ENCODE measurements around the gene TCEA3. TPM values are rescaled to one million over a fixed set of nuclear protein-coding genes. Genes with fewer than 3 reads are reported as not detected.

TCEA3 gene
- total RNA-seq, 1 experiment from 2014 or later: 1.5 TPM

- H3K36me3 Mint-ChIP-seq (ENCODE audit: insufficient read depth, unreplicated experiment): peaks cover 33% of the 10 kb centered on the region
- H3K4me1 Mint-ChIP-seq (ENCODE audit: insufficient read depth, unreplicated experiment): peaks cover 30% of the 10 kb centered on the region
- CTCF ChIA-PET: interaction anchor here (4.3 kb wide), 1 partner anchor 34 kb away, joined by 41 read pairs; no protein-coding TSS in a partner anchor
- POLR2A ChIA-PET: interaction anchor here (0.6 to 15.8 kb wide), 10 partner anchors 15 to 201 kb away, joined by 3 to 335 read pairs (median 4); partner anchors contain the start of genes HNRNPR and LUZP1
- TSS peak; percentile 54 for BruUV-seq (replicated peaks)
- no peaks in the 10 kb centered on the region for H3K9me3 Mint-ChIP-seq (ENCODE audit: unreplicated experiment)
- H3K4me3 Mint-ChIP-seq (ENCODE audit: unreplicated experiment): peak within 1 kb of the TSS; percentile 87
- H3K27me3 Mint-ChIP-seq (ENCODE audit: insufficient read depth, unreplicated experiment): no peaks in the 10 kb centered on the region
- H3K27ac Mint-ChIP-seq (ENCODE audit: low read depth, unreplicated experiment): peak within 1 kb of the TSS; percentile 94
- TF ChIP-seq, protein P1, sequence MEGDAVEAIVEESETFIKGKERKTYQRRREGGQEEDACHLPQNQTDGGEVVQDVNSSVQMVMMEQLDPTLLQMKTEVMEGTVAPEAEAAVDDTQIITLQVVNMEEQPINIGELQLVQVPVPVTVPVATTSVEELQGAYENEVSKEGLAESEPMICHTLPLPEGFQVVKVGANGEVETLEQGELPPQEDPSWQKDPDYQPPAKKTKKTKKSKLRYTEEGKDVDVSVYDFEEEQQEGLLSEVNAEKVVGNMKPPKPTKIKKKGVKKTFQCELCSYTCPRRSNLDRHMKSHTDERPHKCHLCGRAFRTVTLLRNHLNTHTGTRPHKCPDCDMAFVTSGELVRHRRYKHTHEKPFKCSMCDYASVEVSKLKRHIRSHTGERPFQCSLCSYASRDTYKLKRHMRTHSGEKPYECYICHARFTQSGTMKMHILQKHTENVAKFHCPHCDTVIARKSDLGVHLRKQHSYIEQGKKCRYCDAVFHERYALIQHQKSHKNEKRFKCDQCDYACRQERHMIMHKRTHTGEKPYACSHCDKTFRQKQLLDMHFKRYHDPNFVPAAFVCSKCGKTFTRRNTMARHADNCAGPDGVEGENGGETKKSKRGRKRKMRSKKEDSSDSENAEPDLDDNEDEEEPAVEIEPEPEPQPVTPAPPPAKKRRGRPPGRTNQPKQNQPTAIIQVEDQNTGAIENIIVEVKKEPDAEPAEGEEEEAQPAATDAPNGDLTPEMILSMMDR (IDR thresholded peaks at IDR 0.05; ENCODE audit: unreplicated experiment): no peak
- DNase-seq (ENCODE audit: unreplicated experiment): peak; percentile 72
- intact Hi-C loops (cut with micrococcal nuclease): no loop called here
Observed at GRCh38 chr1:23369335-23370013, 55.1 kb downstream of the TCEA3 start, which contains the start of gene ZNF436. TSS of gene ZNF436 (minus strand) at chr1:23369836. CDS start at chr1:23368005, 1,831 bp downstream.

DNA sequence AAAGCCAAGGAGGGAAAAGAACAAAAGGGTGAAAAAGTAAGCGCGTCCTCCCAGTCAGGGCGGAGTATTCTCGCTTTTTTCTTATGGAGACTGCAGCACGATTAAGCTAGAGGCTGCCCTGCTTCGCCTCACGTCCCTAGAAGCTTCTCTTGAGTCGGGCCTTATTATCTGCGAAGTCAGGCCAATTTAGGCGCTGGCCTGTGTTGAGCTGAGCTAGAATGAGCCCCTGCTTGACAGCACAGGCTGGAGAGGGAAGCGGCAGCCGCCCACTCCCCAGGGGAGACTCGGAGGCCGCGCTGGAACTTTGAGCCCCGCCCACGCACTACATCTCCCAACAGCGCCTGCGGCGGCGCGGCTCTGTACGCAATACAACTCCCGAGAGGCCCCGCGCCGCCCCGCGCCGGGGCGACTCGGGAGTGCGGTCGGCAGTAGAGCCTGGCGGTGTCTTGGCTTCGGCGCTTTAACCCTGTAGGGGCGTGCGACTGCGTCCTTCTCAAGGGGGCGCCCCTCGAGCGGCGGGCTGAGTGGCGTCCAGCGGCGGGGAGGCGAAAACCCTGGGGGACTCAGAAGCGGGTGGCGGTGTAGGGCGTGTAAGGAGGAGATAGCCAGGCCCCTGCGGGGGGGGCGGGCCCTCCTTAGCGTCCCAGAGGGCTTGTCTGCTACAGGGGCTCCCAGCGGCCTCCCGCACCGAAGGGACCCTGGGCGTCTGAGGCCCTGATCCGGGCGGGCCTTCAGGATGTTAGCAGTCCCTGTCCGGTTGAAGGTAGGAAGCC is 55.8 kb downstream of the TCEA3 start:
- peaks cover 28% of the 10 kb centered on the region for H3K4me1 Mint-ChIP-seq (ENCODE audit: insufficient read depth, unreplicated experiment)
- H3K27me3 Mint-ChIP-seq (ENCODE audit: insufficient read depth, unreplicated experiment): no peaks in the 10 kb centered on the region
- ChIA-PET POLR2A (interaction anchor here (0.6 to 15.8 kb wide), 33 partner anchors 8 to 527 kb away, joined by 3 to 335 read pairs (median 3); partner anchors contain the start of genes ASAP3, ELOA, HNRNPR and ID3), CTCF (interaction anchor here (0.9 to 4.3 kb wide), 4 partner anchors 8 to 35 kb away, joined by 3 to 41 read pairs (median 5); partner anchors contain the start of gene HNRNPR)
- H3K27ac Mint-ChIP-seq (ENCODE audit: low read depth, unreplicated experiment): peak overlapping the region; percentile 94
- H3K9me3 Mint-ChIP-seq (ENCODE audit: unreplicated experiment): no peaks in the 10 kb centered on the region
- intact Hi-C loops (cut with micrococcal nuclease): loop anchor here (1.0 kb wide), 2 partner anchors 24 to 36 kb away; partner anchors contain the start of gene HNRNPR
- H3K4me3 Mint-ChIP-seq (ENCODE audit: unreplicated experiment): peak overlapping the region; percentile 87
- no TSS peak for BruUV-seq (replicated peaks)
- peak; percentile 93 for DNase-seq (ENCODE audit: unreplicated experiment)
- TF ChIP-seq, protein P1 (IDR thresholded peaks at IDR 0.05; ENCODE audit: unreplicated experiment): no peak
- H3K36me3 Mint-ChIP-seq (ENCODE audit: insufficient read depth, unreplicated experiment): peaks cover 40% of the 10 kb centered on the region

- peak overlapping the region; percentile 87 for H3K4me3 Mint-ChIP-seq (ENCODE audit: unreplicated experiment)
- TF ChIP-seq, protein P1 (IDR thresholded peaks at IDR 0.05; ENCODE audit: unreplicated experiment): no peak
- peaks cover 28% of the 10 kb centered on the region for H3K4me1 Mint-ChIP-seq (ENCODE audit: insufficient read depth, unreplicated experiment)
- no peaks in the 10 kb centered on the region for H3K9me3 Mint-ChIP-seq (ENCODE audit: unreplicated experiment)
- POLR2A ChIA-PET: interaction anchor here (0.5 to 15.8 kb wide), 36 partner anchors 9 to 528 kb away, joined by 3 to 335 read pairs (median 3); partner anchors contain the start of genes ASAP3, E2F2, ELOA and HNRNPR
- H3K27me3 Mint-ChIP-seq (ENCODE audit: insufficient read depth, unreplicated experiment): no peaks in the 10 kb centered on the region
- peaks cover 48% of the 10 kb centered on the region for H3K36me3 Mint-ChIP-seq (ENCODE audit: insufficient read depth, unreplicated experiment)
- CTCF ChIA-PET: interaction anchor here (0.6 to 4.3 kb wide), 7 partner anchors 9 to 129 kb away, joined by 3 to 41 read pairs (median 4); partner anchors contain the start of gene HNRNPR
- peak; percentile 99 for DNase-seq (ENCODE audit: unreplicated experiment)
- intact Hi-C loops (cut with micrococcal nuclease): loop anchor here (1.0 kb wide), 2 partner anchors 24 to 36 kb away; partner anchors contain the start of gene HNRNPR
- BruUV-seq (replicated peaks): no TSS peak
- peak overlapping the region; percentile 94 for H3K27ac Mint-ChIP-seq (ENCODE audit: low read depth, unreplicated experiment)
Observed at GRCh38 chr1:23367791-23368561, 56.6 kb downstream of the TCEA3 start.
